ENCODE measurements around the gene USP44. TPM values are rescaled to one million over a fixed set of nuclear protein-coding genes. Genes with fewer than 3 reads are reported as not detected.

The USP44 gene
- total RNA-seq (2021; ENCODE audit: unreplicated experiment) (0.17 TPM), Bru-seq, nascent RNA (percentile 8 among the genes with signal in this experiment), BruChase-seq, experiment 1, labeled RNA remaining after a 6-hour chase (percentile 3 among the genes with signal in this experiment), BruChase-seq, experiment 2, labeled RNA remaining after a 2-hour chase (percentile 3 among the genes with signal in this experiment)
- not detected in 2 replicates for polyA plus RNA-seq (2012)
- long read RNA-seq, partial matches to known transcripts = 0 of 1 reads
- long read RNA-seq, other reads (novel, unspliced or antisense) = 1 of 1 reads

DNA sequence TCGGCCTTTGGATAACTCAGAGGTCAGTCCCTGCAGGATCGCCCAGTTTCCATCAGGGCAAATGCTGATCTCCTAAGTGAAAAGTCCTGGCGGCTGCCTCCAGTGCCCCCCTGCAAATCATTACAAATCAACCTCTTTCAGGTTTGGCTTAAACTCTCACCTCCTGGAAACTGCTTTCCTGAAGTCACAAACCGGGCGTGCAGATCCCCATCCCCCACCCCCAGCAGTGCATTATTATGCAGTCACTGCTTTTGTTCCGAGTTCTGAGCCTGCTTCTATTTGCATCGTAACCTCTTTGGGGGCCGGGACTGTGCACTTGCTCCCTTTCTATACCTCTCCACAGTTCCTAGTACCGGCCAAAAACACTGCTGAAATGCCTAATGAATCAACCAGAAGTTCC lies at the start of gene USP44:
TSS of gene USP44 (minus strand) at position 172 of the 400 bp plus-strand sequence. CDS start 17,220 bp downstream, outside the sequence.
- Histone ChIP-seq H3K27ac (ENCODE audit: low read depth, low read length) (no peak within 1 kb of the TSS), H2AFZ (ENCODE audit: low read depth, low read length, poor library complexity, severe bottlenecking) (no peak within 1 kb of the TSS), H3K9ac (ENCODE audit: low read length) (no peak within 1 kb of the TSS), H4K20me1 (ENCODE audit: insufficient read depth) (no peaks in the 10 kb centered on the region), H3K27me3 (ENCODE audit: insufficient read depth, low read length) (no peaks in the 10 kb centered on the region), H3K4me2 (ENCODE audit: low read length) (no peak within 1 kb of the TSS), H3K79me2 (ENCODE audit: insufficient read depth, low read length) (no peaks in the 10 kb centered on the region), H3K36me3 (ENCODE audit: control insufficient read depth in 1 of 2, insufficient read depth in 2 of 2, low read length in 2 of 2) (no peaks in the 10 kb centered on the region), H3K9me3 (ENCODE audit: control insufficient read depth in 1 of 2, insufficient read depth in 1 of 2, low read depth in 1 of 2, low read length in 2 of 2) (no peaks in the 10 kb centered on the region; a peak in 2 of 4 replicates), H3K4me1 (ENCODE audit: control insufficient read depth in 1 of 2, insufficient read depth in 2 of 2, low read length in 2 of 2) (no peaks in the 10 kb centered on the region), H3K9me2 (ENCODE audit: insufficient read depth) (no peaks in the 10 kb centered on the region), H3K4me3 (replicated peaks in 1 of 2; ENCODE audit: low read depth in 1 of 2, low read length in 2 of 2) (no peak within 1 kb of the TSS)
- CTCF ChIA-PET = no interaction called here
- POLR2A ChIA-PET = no interaction called here
- RAD21 ChIA-PET (ENCODE audit: low non-redundant PET in 1 of 2, low total read pairs in 2 of 2, uncharacterized antibody in 2 of 2, unreplicated experiment in 2 of 2) = no interaction called here
- DNase-seq (ENCODE audit: low read depth, low spot score) (no peak), ATAC-seq (no peak)
- TF ChIP-seq, protein P1, sequence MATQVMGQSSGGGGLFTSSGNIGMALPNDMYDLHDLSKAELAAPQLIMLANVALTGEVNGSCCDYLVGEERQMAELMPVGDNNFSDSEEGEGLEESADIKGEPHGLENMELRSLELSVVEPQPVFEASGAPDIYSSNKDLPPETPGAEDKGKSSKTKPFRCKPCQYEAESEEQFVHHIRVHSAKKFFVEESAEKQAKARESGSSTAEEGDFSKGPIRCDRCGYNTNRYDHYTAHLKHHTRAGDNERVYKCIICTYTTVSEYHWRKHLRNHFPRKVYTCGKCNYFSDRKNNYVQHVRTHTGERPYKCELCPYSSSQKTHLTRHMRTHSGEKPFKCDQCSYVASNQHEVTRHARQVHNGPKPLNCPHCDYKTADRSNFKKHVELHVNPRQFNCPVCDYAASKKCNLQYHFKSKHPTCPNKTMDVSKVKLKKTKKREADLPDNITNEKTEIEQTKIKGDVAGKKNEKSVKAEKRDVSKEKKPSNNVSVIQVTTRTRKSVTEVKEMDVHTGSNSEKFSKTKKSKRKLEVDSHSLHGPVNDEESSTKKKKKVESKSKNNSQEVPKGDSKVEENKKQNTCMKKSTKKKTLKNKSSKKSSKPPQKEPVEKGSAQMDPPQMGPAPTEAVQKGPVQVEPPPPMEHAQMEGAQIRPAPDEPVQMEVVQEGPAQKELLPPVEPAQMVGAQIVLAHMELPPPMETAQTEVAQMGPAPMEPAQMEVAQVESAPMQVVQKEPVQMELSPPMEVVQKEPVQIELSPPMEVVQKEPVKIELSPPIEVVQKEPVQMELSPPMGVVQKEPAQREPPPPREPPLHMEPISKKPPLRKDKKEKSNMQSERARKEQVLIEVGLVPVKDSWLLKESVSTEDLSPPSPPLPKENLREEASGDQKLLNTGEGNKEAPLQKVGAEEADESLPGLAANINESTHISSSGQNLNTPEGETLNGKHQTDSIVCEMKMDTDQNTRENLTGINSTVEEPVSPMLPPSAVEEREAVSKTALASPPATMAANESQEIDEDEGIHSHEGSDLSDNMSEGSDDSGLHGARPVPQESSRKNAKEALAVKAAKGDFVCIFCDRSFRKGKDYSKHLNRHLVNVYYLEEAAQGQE (IDR thresholded peaks at IDR 0.05; ENCODE audit: low read depth) = no peak
- TF ChIP-seq FOSL1 (IDR thresholded peaks at IDR 0.05; ENCODE audit: low read depth) (no peak), SP1 (IDR thresholded peaks at IDR 0.05; ENCODE audit: low read depth) (no peak), TCF7L2 (IDR thresholded peaks at IDR 0.05; ENCODE audit: borderline replicate concordance, extremely low read depth, insufficient read depth, insufficient read length) (no peak), EZH2phosphoT487 (IDR thresholded peaks at IDR 0.05; ENCODE audit: borderline replicate concordance) (no peak), ZBTB33 (IDR thresholded peaks at IDR 0.05; ENCODE audit: extremely low read depth, insufficient replicate concordance, low read length) (no peak)
- intact Hi-C loops (cut with micrococcal nuclease) = no loop called here
- BruUV-seq (replicated peaks) = no TSS peak
